ENCODE measurements around the gene FABP3.

The FABP3 gene

GRCh38 chr1:31356427-31356826 is 16.4 kb downstream of the FABP3 start (continued):
- no peak for TF ChIP-seq ZNF366 (tag by site-specific recombination; conservative IDR thresholded peaks at IDR 0.05)

GRCh38 chr1:31354283-31354682 is 18.6 kb downstream of the FABP3 start:
- no peaks in the 10 kb centered on the region for H3K9me3 ChIP-seq (ENCODE audit: control insufficient read depth, insufficient read depth, low read depth, low read length)

GRCh38 chr1:31348449-31348848 is 24.4 kb downstream of the FABP3 start:
- ChIA-PET CTCF (interaction anchor here (0.6 to 0.9 kb wide), 3 partner anchors 130 to 412 kb away, joined by 3 read pairs; no protein-coding TSS in a partner anchor), POLR2A (interaction anchor here (1.4 kb wide), 1 partner anchor 52 kb away, joined by 4 read pairs; the partner anchor contains the start of genes SNRNP40 and ZCCHC17)
- Histone ChIP-seq H3K9me3 (ENCODE audit: control insufficient read depth, insufficient read depth, low read depth, low read length) (no peaks in the 10 kb centered on the region), H3K4me3 (ENCODE audit: low read depth, low read length) (no peak overlapping the region), H3K4me1 (ENCODE audit: control insufficient read depth, insufficient read depth, low read length) (no peaks in the 10 kb centered on the region), H3K27ac (ENCODE audit: extremely low read depth, low read depth, low read length) (no peak overlapping the region), H3K36me3 (ENCODE audit: control insufficient read depth in 2 of 2, insufficient read depth in 1 of 2, low read length in 2 of 2) (peaks cover 16 to 67% of the 10 kb centered on the region in 2 experiments)
- no peak for TF ChIP-seq GLI2 (tag by site-specific recombination; IDR thresholded peaks at IDR 0.05; ENCODE audit: borderline replicate concordance, low read depth)
- no peak for TF ChIP-seq ZNF843 (tag by site-specific recombination; IDR thresholded peaks at IDR 0.05)
- no peak for TF ChIP-seq ZNF837 (tag by site-specific recombination; IDR thresholded peaks at IDR 0.05)
- no peak for TF ChIP-seq ZNF544 (tag by site-specific recombination; IDR thresholded peaks at IDR 0.05)
- no peak for TF ChIP-seq ZNF175 (tag by site-specific recombination; IDR thresholded peaks at IDR 0.05)
- no peak for TF ChIP-seq ZNF362 (tag by site-specific recombination; IDR thresholded peaks at IDR 0.05)
- TF ChIP-seq ZNF623 (tag by site-specific recombination; IDR thresholded peaks at IDR 0.05): no peak
- no peak for TF ChIP-seq ZNF518A (tag by site-specific recombination; conservative IDR thresholded peaks at IDR 0.05; ENCODE audit: low read depth)
- no peak for TF ChIP-seq ZNF654 (tag by site-specific recombination; IDR thresholded peaks at IDR 0.05; ENCODE audit: low read depth)
- no peak for TF ChIP-seq ZBTB1 (tag by site-specific recombination; IDR thresholded peaks at IDR 0.05)
- no peak for TF ChIP-seq ZNF398 (tag by site-specific recombination; IDR thresholded peaks at IDR 0.05)
- TF ChIP-seq MZF1 (tag by site-specific recombination; IDR thresholded peaks at IDR 0.05; ENCODE audit: borderline replicate concordance): no peak
- TF ChIP-seq ZFP3 (tag by site-specific recombination; IDR thresholded peaks at IDR 0.05; ENCODE audit: low read depth): no peak
- no peak for TF ChIP-seq ZNF211 (tag by site-specific recombination; IDR thresholded peaks at IDR 0.05; ENCODE audit: low read depth)
- no peak for TF ChIP-seq PRDM1 (tag by site-specific recombination; IDR thresholded peaks at IDR 0.05)
- TF ChIP-seq ZNF223 (tag by site-specific recombination; IDR thresholded peaks at IDR 0.05): no peak

More at GRCh38 chr1:31354283-31354682, 18.6 kb downstream of the FABP3 start:
- Histone ChIP-seq H3K27ac (ENCODE audit: extremely low read depth, low read depth, low read length) (no peak overlapping the region), H3K4me3 (ENCODE audit: low read depth, low read length) (no peak overlapping the region), H3K36me3 (ENCODE audit: control insufficient read depth in 2 of 2, insufficient read depth in 1 of 2, low read length in 2 of 2) (peaks cover 15 to 64% of the 10 kb centered on the region in 2 experiments), H3K4me1 (ENCODE audit: control insufficient read depth, insufficient read depth, low read length) (no peaks in the 10 kb centered on the region)
- ChIA-PET CTCF (interaction anchor here (0.6 kb wide), 1 partner anchor 1940 kb away, joined by 7 read pairs; no protein-coding TSS in a partner anchor), POLR2A (no interaction called here)
- TF ChIP-seq KLF9 (tag by site-specific recombination; IDR thresholded peaks at IDR 0.05; ENCODE audit: low read depth) (no peak), REST (tag by site-specific recombination; IDR thresholded peaks at IDR 0.05) (no peak)

All from HEK293 (cell line).